GM21528 (cell line): ENCODE measurements around the gene ZBTB7B.
"Not testable (repeated sequence)": the region's sequence is repeated elsewhere in the genome, so short reads cannot be mapped to it uniquely, and the experiment has no call there.

Source experiments
- ATAC-seq: cut with Tn5 transposase; IDR thresholded peaks from one replicate; pipeline ENCODE4 v1.9.1; 2021; ENCODE audit warnings: mild to moderate bottlenecking, moderate library complexity; ENCODE audit not compliant: unreplicated experiment, low FRiP score

Gene ZBTB7B

DNA sequence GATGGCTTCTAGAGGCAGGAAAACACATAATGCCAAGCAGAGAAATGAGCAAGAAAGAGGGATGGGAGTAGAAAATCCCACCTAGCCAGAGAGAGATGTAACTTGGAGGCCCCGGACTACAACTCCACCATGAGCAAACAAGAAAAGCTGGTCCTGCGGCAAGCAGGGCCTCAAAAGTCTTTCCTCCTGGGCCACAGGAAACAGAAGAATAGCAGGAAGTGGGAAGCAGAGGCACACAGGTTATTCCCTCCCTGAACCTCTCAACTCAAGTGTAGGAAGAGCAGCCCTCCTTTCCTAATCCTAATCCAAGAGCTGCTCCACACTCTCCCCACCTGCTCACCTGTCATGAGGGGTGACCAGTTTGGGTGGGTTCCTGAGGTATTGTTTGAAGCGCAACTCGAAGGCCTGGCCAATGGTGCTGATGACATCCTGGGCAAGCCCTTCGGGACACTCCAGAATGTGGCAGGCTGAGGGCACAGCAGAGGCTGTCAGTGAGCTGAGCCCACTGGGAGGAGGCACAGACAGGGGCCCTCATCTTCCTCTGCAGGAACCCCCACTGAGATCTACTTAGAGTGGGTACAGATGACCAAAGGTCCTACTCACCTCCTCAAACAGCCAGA, 35.2 kb upstream of the ZBTB7B start:
- ATAC-seq = no peak

DNA sequence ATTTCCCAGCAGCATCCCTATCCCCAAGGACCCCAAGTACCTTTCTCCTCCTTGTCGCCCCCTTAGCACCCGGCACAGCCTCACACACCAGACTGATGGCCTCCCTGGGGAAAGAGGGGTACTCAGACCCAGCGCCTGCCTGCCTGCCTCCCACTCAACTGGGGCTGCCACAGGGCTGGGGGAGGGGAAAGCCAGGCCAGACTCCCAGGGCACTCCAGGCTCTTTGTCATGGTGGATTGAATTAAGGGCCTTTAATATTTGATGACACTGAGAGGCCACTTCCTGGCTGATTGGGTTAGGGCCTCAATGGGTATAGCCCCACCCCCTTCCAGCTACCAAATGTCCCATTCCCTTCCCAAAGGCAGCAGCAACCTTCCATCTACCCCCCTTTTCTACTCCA, 33.9 kb upstream of the ZBTB7B start:
- ATAC-seq = no peak

DNA sequence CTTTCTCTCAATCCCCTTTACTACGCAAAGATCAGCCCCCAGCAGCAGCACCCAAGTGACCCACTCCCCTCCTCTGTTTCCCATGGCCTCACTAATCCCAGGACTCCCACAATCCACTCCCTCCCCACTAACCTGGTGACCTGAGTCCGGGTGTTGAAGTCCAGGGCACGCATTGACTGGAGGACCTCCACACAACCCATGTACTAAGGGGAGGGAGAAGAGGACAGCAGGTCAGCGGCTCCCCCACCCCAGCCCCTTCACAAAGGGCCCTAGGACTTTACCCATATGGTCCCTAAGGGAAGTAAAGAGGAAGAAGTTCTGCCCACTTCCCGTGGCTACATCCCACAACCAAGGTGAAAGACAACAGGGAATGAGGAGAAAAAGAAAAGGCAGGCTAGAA, 33.4 kb upstream of the ZBTB7B start:
- ATAC-seq = no peak

DNA sequence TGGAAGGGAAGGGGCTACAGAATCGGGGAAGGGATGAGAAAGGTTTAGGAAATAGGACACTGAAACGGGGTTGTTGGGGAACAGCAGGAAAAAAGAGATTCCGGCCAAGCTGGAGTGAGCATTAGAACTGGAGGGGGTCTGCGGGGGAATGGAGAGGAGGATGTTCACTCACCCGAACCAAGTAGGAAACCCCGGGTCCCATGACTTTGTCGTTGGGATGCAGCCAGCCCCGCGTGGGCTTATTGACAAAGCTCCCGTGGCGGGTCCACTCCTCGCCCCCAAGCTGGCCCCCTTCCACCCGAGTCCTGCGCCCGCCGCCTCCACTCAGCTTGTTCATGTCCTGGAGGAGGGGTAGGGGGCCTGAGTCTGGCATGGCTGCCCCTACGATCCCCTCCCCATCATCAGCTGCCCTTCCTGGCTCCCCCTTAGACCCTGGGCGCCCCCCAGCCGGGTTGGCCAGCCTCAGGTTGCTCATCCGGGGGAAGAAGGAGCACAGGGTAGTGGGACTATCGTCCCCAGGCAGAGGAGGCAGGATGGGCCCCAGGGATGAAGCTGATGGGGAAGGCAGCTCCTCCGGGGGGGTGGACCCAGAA, 32.6 kb upstream of the ZBTB7B start:
- ATAC-seq = no peak

DNA sequence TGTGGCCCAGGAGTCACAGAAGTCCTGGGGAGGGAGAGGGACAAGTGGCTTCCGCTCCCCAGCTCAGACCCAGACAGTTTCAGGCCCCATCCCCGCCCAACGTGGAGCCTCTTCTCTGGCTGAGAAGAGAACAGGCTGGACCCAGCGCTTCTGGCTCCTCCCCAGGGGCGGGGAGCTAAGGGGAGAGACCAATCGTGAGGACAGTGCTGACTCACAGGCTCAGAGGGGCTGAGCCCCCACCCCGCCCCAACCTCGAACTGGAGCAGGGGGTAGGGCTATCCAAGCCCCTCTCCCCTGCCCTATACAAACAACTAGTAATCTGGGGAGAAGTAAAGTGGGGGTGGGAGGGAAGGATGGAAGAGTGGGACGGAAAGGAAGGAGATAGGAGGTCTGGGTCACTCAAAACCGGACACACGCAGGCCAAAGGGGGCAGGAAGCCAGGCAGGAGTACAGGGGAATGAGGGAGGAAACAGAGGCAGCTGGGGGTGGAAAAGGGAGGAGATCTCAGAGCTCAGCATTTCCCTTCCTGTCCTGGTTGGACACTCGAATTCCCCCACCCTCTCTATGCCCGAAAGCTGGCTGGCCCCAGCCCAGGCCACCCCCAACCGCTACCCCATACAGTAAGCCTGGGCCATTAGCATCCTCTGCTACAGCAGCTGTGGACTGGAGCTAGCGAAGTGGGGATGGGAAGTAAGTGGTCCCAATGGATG, 31.8 kb upstream of the ZBTB7B start, which contains the start of gene SHC1:
SHC1 (minus strand) TSS at position 117 of the 710 bp plus-strand sequence. CDS start 221 bp downstream, outside the sequence.
- no peak for ATAC-seq

DNA sequence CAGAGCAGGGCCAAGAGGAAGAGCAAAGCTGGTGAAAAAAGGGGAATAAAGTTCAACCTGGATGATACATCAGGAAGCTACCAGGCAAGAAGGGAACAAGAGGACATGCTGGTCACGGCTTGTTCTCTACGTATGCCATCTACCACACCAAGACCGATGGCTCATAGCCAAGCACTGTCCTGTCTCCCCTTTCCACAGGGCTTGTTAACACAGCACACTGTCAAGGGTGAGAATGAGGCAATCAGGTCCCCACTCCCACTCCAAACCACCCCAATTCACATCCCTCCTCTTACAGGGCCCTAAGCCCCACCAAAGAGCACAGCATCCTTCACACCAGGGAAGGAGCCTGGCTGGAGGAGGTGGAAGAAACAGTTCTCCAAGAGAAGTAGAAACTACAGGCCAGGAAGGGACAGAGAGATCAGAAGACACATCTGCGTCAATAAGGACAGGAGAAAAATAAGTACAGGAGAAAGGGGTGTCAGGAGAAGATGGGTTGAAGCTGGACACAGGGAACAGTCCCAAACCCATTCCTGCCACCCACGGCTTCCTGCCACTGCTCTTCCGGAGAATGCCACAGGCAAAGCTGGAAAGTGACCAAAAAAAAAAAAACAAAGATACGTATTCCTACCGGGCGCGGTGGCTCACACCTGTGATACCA, 31.1 kb upstream of the ZBTB7B start:
- ATAC-seq = no peak

DNA sequence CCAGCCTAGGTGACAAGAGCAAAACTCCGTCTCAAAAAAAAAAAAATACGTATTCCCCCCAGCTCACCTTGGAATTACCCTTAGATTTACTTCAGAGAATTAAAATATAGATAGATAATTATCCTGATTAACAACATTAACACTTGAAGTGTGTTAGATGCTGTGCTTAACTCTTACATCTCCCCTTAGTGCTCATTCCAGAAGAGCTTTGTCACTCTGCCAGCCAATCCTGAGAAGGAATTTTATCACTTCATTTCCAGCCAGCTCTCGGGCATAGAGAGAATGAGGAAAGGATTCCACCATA, 30.4 kb upstream of the ZBTB7B start:
- ATAC-seq = no peak

DNA sequence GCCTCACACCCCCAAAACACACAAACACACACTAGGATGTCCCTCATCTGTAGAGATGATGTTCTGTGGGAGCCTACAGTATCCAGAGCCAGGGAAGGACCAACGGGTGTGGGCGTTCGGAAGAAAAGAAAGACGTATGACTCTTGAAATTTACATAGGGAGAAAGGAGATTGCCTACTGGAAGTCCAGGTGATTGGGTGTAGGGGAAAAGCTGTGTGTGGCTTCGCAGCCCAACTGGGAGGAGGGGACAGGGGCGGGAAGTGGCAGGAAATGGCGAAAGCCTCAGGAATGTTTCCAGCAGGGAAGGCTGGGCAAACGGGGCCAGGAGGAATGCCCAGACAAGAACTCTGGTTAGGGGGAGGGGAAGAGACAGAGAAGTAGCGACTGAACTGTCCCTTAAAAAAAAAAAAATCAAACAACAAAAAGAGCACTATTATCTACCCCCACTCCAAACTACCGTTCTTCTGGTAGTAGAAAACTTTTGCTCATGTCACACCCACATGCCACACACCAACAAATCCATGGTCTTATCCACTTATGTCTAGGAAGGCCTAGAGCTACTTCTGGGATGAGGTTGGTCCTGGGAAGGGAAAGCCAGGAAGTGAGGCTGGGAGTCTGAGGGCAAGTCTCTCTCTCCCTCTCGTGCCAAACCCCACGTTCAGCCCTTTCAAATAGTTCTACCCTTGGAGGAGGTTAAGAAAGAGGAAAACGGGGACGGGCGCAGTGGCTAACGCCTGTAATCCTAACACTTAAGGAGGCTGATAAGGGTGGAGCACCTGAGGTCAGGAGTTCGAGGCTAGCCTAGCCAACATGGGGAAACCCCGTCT, 29.9 kb upstream of the ZBTB7B start:
- ATAC-seq = no peak

DNA sequence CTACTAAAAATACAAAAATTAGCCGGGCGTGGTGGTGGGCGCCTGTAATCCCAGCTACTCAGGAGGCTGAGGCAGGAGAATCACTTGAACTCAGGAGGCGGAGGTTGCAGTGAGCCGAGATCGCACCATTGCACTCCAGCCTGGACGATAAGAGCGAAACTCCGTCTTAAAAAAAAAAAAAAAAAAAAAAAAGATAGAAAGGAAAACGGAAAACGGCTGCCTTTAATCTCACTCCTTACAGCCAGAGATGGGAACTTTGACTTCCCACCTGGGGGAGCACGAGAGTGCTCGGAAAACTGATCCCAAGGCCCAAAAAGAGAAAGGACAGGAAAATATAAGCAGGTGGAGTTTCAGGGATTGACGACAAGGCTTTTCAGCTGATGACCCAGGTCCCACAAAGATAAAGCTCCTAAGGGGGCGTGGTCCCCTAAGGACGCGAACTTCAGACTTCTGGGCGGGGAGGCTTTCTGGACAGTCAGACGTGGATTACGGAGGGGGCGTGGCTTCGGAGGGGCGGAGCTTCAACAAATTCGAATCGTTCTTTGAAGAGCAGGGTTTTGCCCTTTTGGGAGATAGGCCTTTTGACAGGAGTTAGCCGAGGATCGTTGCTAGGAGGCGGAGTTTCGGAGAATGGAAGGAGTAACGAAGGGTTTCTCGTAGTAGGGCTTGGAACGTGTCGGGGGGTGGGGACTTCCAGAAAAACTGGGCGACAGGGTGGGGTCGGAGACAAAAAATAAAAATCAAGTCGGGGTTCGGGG, 29.1 kb upstream of the ZBTB7B start:
- ATAC-seq = peak; percentile 5

DNA sequence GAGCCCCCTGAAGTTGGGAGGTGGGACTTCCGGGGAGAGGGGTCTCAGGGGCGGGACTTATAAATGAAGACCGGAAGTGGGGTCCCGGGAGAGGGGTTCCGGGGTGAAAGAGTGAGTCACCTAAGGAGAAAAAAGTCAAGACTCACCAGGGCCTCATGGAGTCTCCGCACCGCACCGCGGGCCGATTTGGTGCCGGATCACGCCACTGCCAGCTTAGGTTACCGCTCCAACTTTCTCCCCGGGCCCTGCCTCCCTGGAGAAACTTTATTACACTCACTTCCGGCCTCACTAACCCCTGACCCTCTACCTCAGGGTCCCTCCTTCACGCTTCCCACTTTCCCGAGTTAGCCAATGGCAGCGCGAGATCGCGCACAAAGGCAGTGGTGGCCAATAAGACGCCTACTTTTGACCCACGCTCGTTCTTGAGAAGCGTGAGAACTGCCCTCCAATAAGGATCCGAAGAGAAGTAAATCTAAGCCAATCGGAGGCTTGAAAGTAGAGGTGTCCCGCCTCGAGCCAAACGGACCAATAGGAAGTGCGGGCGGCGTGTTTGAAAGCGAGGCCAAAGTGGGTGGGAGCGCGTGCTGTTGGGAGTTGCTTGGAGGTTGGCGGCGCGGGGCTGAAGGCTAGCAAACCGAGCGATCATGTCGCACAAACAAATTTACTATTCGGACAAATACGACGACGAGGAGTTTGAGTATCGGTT, 28.3 kb upstream of the ZBTB7B start, which contains the start of gene CKS1B:
CKS1B (plus strand) TSS at position 580 of the 706 bp plus-strand sequence; CDS start at position 645, 65 bp downstream.
- peak; percentile 78 for ATAC-seq

DNA sequence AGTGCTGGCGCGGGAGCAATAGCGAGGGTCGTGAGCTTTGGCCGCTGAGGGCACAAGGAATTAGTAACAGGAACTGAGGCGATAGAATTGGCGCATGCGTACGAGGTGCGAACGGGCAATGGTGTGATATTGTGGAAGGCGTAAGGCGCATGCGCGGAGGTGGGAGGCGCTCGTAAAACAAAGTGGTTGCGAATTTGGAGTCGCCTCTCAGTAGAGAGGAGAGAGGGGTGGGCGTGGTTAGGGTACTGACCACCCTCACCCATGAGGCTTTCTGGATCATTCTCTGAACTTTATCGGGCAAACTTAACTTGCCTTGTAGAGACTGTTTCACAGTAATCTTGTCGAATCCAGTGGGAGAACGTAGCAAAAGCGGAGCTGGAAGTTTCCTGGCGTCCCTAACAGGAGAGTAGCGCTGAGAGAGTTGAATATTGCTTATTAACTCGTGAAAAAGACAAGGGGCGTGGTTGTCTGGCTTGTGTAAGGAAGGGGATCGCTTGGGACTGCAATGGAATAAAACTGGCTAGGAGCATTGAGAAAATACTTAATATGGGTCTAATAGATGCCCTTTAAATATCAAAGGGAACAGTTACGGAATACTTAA, 27.7 kb upstream of the ZBTB7B start:
- peak; percentile 48 for ATAC-seq

DNA sequence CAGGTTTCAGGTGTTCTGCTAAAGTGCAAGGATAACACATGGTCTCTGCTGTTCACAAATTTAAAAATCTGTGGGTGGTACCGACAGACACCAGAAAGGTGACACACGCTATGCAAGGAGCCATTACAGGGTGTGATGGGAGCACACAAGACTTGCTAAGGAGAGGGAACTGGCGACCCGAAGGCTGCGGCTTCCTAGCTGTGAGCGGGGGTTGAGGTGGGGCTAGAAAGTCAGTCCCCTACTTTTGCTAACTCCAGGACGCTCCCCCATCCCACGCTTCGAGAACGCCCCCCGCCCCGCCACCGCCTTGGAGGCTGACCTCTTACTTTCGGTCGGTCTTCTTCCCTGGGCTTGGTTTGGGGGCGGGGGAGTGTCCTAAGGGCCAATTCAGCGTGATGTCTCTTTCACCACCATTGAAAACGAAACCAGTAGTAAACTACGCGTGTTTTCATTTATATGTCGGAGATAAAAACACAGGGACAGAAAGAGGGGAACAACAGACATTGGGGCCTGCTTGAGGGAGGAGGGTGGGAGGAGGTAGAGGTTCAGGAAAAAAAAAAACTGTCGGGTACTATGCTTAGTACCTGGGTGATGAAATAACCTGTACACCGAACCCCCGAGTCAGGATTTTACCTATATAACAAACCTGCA, 27.1 kb upstream of the ZBTB7B start:
- ATAC-seq = no peak

DNA sequence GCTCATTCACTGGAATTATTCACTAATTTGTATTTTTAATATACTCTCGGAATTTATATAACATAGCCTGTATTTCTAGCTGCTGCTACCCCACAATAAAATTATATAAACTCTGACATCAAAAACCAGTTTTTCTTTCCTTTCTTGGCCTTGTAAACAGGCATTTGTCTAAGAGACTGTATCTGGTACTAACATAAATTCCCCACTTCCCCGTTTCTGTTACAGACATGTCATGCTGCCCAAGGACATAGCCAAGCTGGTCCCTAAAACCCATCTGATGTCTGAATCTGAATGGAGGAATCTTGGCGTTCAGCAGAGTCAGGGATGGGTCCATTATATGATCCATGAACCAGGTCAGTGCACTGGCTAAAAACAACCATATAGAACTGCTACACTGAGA, 24.8 kb upstream of the ZBTB7B start:
- ATAC-seq = not testable (repeated sequence)

DNA sequence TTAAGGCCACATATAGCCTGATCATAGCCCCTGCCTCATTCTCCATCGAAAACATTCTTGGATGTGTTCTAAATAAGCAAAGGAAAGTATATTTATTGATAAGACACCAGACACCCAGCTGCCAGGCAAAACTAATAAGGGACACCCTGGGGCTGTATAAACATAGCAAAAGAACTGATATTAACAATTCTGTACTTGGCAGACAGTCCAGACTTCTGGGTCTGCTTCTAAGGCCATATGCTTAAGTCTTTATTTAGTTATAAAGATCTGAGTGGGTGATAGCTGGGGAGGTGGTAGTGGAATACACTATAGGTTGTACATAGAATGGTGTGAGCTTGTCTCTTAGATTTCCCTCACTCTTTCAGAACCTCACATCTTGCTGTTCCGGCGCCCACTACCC, 24.2 kb upstream of the ZBTB7B start:
- no peak for ATAC-seq

DNA sequence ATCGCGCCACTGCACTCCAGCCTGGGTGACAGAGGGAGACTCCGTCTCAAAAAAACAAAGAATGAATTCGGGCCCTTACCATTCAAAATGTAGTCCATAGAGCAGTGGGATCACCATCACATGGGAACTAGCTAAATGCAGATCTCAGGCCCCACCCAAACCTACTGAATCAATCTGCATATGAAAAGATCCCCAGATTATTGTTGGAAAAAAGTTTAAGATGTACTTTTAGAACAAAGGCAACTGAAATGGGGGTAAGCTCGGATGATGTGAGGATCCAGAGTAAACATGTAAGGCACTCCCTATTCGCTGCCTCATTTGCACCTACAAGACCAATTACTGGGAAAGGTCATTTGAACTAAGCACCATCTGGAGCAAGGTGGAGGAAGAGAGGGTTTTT, 20.3 kb upstream of the ZBTB7B start:
- ATAC-seq = no peak

DNA sequence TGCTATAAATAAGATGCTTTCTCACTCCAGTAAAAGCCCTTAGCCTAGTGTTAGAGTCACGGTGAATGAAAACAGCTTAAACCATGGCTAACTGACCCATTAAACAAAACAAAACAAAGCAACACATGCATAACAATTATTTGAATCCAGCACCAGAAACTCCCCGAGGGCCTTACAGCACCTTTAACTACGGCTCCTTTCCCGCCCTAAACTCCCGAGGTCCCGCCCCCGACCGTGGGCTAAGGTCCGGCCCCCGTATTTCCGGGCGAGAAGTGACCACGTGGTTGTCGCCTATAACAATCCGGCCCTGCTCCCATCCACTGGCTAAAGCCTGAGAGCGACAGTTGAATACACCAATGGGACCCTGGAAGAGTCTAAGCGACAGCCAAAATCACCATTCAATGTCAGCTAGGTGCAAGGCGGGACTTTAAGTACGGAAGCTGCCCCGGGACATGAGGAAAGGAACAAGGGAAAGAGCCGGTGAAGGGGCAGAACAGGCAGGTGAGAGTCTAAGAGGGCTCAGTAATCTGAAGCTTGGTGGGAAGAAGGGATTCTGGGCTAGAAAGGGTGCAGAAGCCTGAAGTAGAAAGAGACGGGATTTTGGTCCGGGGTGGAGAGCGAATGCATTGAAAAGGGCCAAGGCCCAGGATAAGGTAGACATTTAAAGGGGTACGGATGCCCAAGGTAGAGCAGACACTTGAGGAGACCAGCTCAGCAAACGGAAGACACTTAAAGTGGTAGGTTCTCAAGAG, 19.5 kb upstream of the ZBTB7B start, which contains the start of gene FLAD1:
FLAD1 (plus strand) TSS at position 448 of the 752 bp plus-strand sequence. CDS start 351 bp downstream, outside the sequence.
- ATAC-seq = peak; percentile 93

DNA sequence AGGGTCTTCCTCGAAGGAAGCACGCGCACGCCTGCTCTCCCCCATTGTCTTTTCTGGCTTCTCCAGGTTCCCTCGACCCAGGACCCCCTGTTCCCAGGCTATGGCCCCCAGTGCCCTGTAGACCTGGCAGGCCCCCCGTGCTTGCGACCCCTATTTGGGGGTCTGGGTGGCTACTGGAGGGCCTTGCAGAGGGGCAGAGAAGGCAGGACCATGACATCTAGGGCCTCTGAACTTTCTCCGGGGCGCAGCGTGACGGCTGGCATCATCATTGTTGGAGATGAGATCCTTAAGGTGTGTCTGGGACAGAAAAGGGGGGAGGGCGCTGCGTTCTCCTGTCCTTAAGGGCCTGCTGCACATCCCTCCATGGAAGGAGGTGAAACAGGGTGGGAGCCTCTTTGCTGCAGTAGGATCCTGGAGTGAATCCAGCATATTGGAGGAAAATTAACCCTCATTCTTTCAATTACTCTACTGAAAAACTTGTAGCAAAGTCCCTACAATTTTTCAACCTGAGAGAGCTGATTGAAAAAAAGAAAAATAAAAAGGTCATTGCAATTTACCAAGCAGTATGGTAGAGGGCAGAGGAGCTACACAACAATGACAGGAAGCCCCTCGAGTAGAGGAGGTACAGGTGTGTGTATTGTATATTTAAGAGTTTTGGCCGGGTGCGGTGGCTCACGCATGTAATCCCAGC, 18.7 kb upstream of the ZBTB7B start:
- ATAC-seq = no peak
